Endothelial cell of umbilical vein (primary cell): ENCODE results near the gene P2RY6. TPM values are rescaled to one million over a fixed set of nuclear protein-coding genes. Genes with fewer than 3 reads are reported as not detected.

Experiments used
- BruUV-seq: library from RNA; stranded (reverse); fragments of 400-500 nt; replicated peaks from 2 replicates; lab custom pipeline; 2021; lab: Mats Ljungman, UMichigan
- CTCF ChIA-PET: fragments of 300-600, 350-600 bp; sonication (Branson Sonifier 250); formaldehyde crosslinking; loops from one replicate; lab custom pipeline; 2021; ENCODE audit warnings: antibody characterized with exemption, inconsistent platforms; lab: Charles Lee
- POLR2A ChIA-PET: fragments of 300-600, 350-600 bp; sonication (Branson Sonifier 250); formaldehyde crosslinking; loops from one replicate; lab custom pipeline; 2021; ENCODE audit warnings: antibody characterized with exemption, inconsistent platforms; lab: Charles Lee
- DNase-seq: peaks from one replicate; pipeline ENCODE4 v3.0.0-alpha.2; 2011; ENCODE audit warnings: low read depth, low spot score
- FAIRE-seq: peaks from 2 replicates; lab custom pipeline; 2011; peaks lifted over from hg19 to GRCh38; lab: Jason Lieb, UNC
- H2AFZ ChIP-seq: 2 replicates; pipeline ENCODE4 v1.6.0; 2012; ENCODE audit warnings: low read depth, low read length, control low read depth, inconsistent platforms
- H3K27ac ChIP-seq: 2 replicates; pipeline ENCODE4 v1.5.1; 2011; ENCODE audit warnings: low read depth, mild to moderate bottlenecking, control low read depth, low read length, moderate library complexity; ENCODE audit not compliant: insufficient read depth
- H3K27me3 ChIP-seq, 2 experiments: 2 replicates each; pipeline versions ENCODE4 v1.6.0 to v1.6.1; 2011; ENCODE audit warnings: low read length in 2 of 2, mixed read lengths in 1 of 2; ENCODE audit not compliant: control insufficient read depth in 2 of 2, insufficient read depth in 2 of 2
- H3K36me3 ChIP-seq, 2 experiments: 2 replicates in 1 of 2; 3 replicates in 1 of 2; pipeline ENCODE4 v1.5.1; 2011; ENCODE audit warnings: low read length in 2 of 2, mild to moderate bottlenecking in 1 of 2, moderate library complexity in 1 of 2; ENCODE audit not compliant: control insufficient read depth in 2 of 2, insufficient read depth in 2 of 2; ENCODE audit errors: extremely low read depth in 1 of 2
- H3K4me1 ChIP-seq: 3 replicates; pipeline ENCODE4 v1.5.1; 2011; ENCODE audit warnings: mild to moderate bottlenecking, low read length; ENCODE audit not compliant: control insufficient read depth, insufficient read depth; ENCODE audit errors: extremely low read depth
- H3K4me2 ChIP-seq: 2 replicates; pipeline ENCODE4 v1.6.1; 2011; ENCODE audit warnings: low read length, control low read depth, mixed read lengths; ENCODE audit not compliant: insufficient read depth
- H3K4me3 ChIP-seq, 3 experiments: fragments of 200-600 bp in 1 of 3; sonication (generic), shearing (Covaris generic) in 1 of 3; replicated peaks in 1 of 3; 2 replicates each; pipeline ENCODE4 v1.5.1; 2011 to 2016; ENCODE audit warnings: control low read depth in 3 of 3, low read length in 3 of 3, mild to moderate bottlenecking in 2 of 3, inconsistent platforms in 1 of 3, low read depth in 1 of 3, moderate library complexity in 1 of 3; ENCODE audit not compliant: insufficient read depth in 1 of 3
- H3K79me2 ChIP-seq: 2 replicates; pipeline ENCODE4 v1.6.0; 2012; ENCODE audit warnings: low read length, inconsistent platforms; ENCODE audit not compliant: control insufficient read depth, insufficient read depth
- H3K9ac ChIP-seq: replicated peaks from 2 replicates; pipeline ENCODE3; 2011; ENCODE audit warnings: low read length, control low read depth; ENCODE audit not compliant: insufficient read depth; ENCODE audit errors: extremely low read depth
- H3K9me1 ChIP-seq: replicated peaks from 3 replicates; pipeline ENCODE4 v1.6.0; 2011; ENCODE audit warnings: mild to moderate bottlenecking, low read length; ENCODE audit not compliant: control insufficient read depth, insufficient read depth; ENCODE audit errors: extremely low read depth
- H3K9me3 ChIP-seq: replicated peaks from 2 replicates; pipeline ENCODE4 v1.5.1; 2012; ENCODE audit warnings: low read length, inconsistent platforms; ENCODE audit not compliant: control insufficient read depth, insufficient read depth
- H4K20me1 ChIP-seq: replicated peaks from 2 replicates; pipeline ENCODE3; 2011; ENCODE audit warnings: mild to moderate bottlenecking, low read length; ENCODE audit not compliant: control insufficient read depth, insufficient read depth; ENCODE audit errors: extremely low read depth
- EZH2 ChIP-seq: IDR thresholded peaks from 2 replicates; pipeline ENCODE4 v1.6.1; 2012; ENCODE audit warnings: borderline replicate concordance, low read depth, mild to moderate bottlenecking, moderate library complexity, low read length, inconsistent platforms; ENCODE audit not compliant: severe bottlenecking
- FOS ChIP-seq: IDR thresholded peaks from 2 replicates; pipeline ENCODE4 v1.6.1; 2011; ENCODE audit warnings: mild to moderate bottlenecking, low read length, moderate library complexity, borderline replicate concordance; ENCODE audit not compliant: insufficient read depth
- GATA2 ChIP-seq: IDR thresholded peaks from 2 replicates; pipeline ENCODE4 v1.7.0; 2011; ENCODE audit warnings: low read depth, mild to moderate bottlenecking, moderate library complexity, mixed read lengths, low read length; ENCODE audit not compliant: insufficient read length, insufficient read depth
- JUN ChIP-seq: IDR thresholded peaks from 2 replicates; pipeline ENCODE4 v1.6.1; 2011; ENCODE audit warnings: borderline replicate concordance, low read depth; ENCODE audit not compliant: insufficient read length, insufficient read depth
- MYC ChIP-seq: IDR thresholded peaks from one replicate; pipeline ENCODE4 v1.6.1; 2011; ENCODE audit warnings: mild to moderate bottlenecking, low read depth, low read length
- POLR2A ChIP-seq: IDR thresholded peaks from 2 replicates; pipeline ENCODE4 v1.6.1; 2012; ENCODE audit warnings: low read depth, mild to moderate bottlenecking, control low read depth, low read length
- POLR2AphosphoS5 ChIP-seq: IDR thresholded peaks from 2 replicates; pipeline ENCODE4 v1.6.1; 2012; ENCODE audit warnings: low read depth, mild to moderate bottlenecking, control low read depth, low read length, moderate library complexity; ENCODE audit not compliant: insufficient read depth
- dilution Hi-C: fragments of 300-500 bp; cut with MboI; formaldehyde crosslinking; loops from one replicate; pipeline ENCODE4 v1.15.0; 2019; ENCODE audit warnings: low sequenced_read_pairs; ENCODE audit not compliant: extremely low pct_ligation_motif_present
- intact Hi-C: fragments of 100-400 bp; cut with micrococcal nuclease; formaldehyde crosslinking; loops from one replicate; pipeline ENCODE4 v1.10.0; 2022
- polyA plus RNA-seq, 4 experiments: library from polyadenylated mRNA; depleted of rRNA in 3 of 4; stranded (reverse) in 3 of 4; unstranded in 1 of 4; fragments of >200 nt; gene quantifications; 2 replicates each; pipeline versions ENCODE4 v1.2.1 to v1.2.3, GENCODE V29; 2011 to 2012; ENCODE audit warnings: missing spikeins in 1 of 4
- total RNA-seq: library from RNA; stranded (reverse); gene quantifications from 2 replicates; pipeline ENCODE4 v1.2.3, GENCODE V29; 2021
- TF ChIP-seq, protein P1 (sequence below), 2 donors: IDR thresholded peaks; 1 replicate in 1 of 2; 2 replicates in 1 of 2; pipeline ENCODE4 v1.5.1; 2011; ENCODE audit warnings: low read length in 2 of 2, mild to moderate bottlenecking in 2 of 2, moderate library complexity in 2 of 2, control low read depth in 1 of 2, inconsistent platforms in 1 of 2, low read depth in 1 of 2; ENCODE audit not compliant: insufficient read depth in 1 of 2; ENCODE audit errors: extremely low read depth in 1 of 2
- TF ChIP-seq, protein P2 (sequence below): IDR thresholded peaks from 2 replicates; pipeline ENCODE4 v1.6.1; 2011; ENCODE audit not compliant: insufficient read depth, insufficient read length

Gene P2RY6
- total and polyA plus RNA-seq, 2 donors (not counting 3 experiments of a cell fraction or from before 2014, with no cell fraction given), result 0.47 TPM; not detected in 1

- dilution Hi-C loops, result no loop called here
- no peaks in the 10 kb centered on the region for H3K27me3 ChIP-seq
- H3K4me3 ChIP-seq, result no peak overlapping the region
- intact Hi-C loops, result no loop called here
- ChIA-PET CTCF (interaction anchor here (16.0 kb wide), 1 partner anchor 17 kb away, joined by 455 read pairs; no protein-coding TSS in a partner anchor), POLR2A (no interaction called here)
- H3K36me3 ChIP-seq, result peaks cover 0 to 3% of the 10 kb centered on the region in 2 experiments
- H2AFZ ChIP-seq, result no peak overlapping the region
- no TSS peak for BruUV-seq
- no peaks in the 10 kb centered on the region for H4K20me1 ChIP-seq
- peaks cover 20% of the 10 kb centered on the region for H3K79me2 ChIP-seq
- H3K4me1 ChIP-seq, result peaks cover 37% of the 10 kb centered on the region
- H3K9me3 ChIP-seq, result no peaks in the 10 kb centered on the region
- H3K9me1 ChIP-seq, result no peaks in the 10 kb centered on the region
- no peak overlapping the region for H3K27ac ChIP-seq
- FAIRE-seq (no peak), DNase-seq (no peak)
- no peak overlapping the region for H3K9ac ChIP-seq
- no peak overlapping the region for H3K4me2 ChIP-seq
- no peak for TF ChIP-seq FOS
Measured at GRCh38 chr11:73318501-73319011, 46.4 kb downstream of the P2RY6 start.

- H3K36me3 ChIP-seq, result peaks cover 0 to 8% of the 10 kb centered on the region in 2 experiments
- intact Hi-C loops, result loop anchor here (1.0 kb wide), 1 partner anchor 8 kb away; no protein-coding TSS in a partner anchor
- TF ChIP-seq EZH2, result no peak
- TF ChIP-seq POLR2AphosphoS5, result no peak
- TF ChIP-seq JUN, result no peak
- TF ChIP-seq, protein P1, sequence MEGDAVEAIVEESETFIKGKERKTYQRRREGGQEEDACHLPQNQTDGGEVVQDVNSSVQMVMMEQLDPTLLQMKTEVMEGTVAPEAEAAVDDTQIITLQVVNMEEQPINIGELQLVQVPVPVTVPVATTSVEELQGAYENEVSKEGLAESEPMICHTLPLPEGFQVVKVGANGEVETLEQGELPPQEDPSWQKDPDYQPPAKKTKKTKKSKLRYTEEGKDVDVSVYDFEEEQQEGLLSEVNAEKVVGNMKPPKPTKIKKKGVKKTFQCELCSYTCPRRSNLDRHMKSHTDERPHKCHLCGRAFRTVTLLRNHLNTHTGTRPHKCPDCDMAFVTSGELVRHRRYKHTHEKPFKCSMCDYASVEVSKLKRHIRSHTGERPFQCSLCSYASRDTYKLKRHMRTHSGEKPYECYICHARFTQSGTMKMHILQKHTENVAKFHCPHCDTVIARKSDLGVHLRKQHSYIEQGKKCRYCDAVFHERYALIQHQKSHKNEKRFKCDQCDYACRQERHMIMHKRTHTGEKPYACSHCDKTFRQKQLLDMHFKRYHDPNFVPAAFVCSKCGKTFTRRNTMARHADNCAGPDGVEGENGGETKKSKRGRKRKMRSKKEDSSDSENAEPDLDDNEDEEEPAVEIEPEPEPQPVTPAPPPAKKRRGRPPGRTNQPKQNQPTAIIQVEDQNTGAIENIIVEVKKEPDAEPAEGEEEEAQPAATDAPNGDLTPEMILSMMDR (IDR thresholded peaks at IDR 0.05; ENCODE audit: extremely low read depth in 1 of 2, insufficient read depth in 1 of 2, low read depth in 1 of 2, low read length in 2 of 2), result no peak
- no peak for TF ChIP-seq POLR2A
- TF ChIP-seq FOS, result no peak
- no peak for TF ChIP-seq MYC
- TF ChIP-seq, protein P2, sequence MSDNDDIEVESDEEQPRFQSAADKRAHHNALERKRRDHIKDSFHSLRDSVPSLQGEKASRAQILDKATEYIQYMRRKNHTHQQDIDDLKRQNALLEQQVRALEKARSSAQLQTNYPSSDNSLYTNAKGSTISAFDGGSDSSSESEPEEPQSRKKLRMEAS, result no peak
- no peak for TF ChIP-seq GATA2
- CTCF ChIA-PET, result interaction anchor here (0.8 to 5.7 kb wide), 5 partner anchors 8 to 73 kb away, joined by 3 to 57 read pairs (median 3); partner anchors contain the start of gene ARHGEF17
- POLR2A ChIA-PET, result no interaction called here
- H3K9me1 ChIP-seq, result no peaks in the 10 kb centered on the region
- BruUV-seq, result no TSS peak
- no peak overlapping the region for H3K4me3 ChIP-seq
- no peak overlapping the region for H2AFZ ChIP-seq
- FAIRE-seq (no peak), DNase-seq (peak; percentile 48)
- H3K9me3 ChIP-seq, result no peaks in the 10 kb centered on the region
- H3K4me1 ChIP-seq, result peaks cover 39% of the 10 kb centered on the region
- no peaks in the 10 kb centered on the region for H4K20me1 ChIP-seq
- peaks cover 10% of the 10 kb centered on the region for H3K79me2 ChIP-seq
- no peaks in the 10 kb centered on the region for H3K27me3 ChIP-seq
- no peak overlapping the region for H3K4me2 ChIP-seq
- dilution Hi-C loops, result no loop called here
- peak overlapping the region; percentile 30 for H3K9ac ChIP-seq
- peak overlapping the region; percentile 90 for H3K27ac ChIP-seq
Measured at GRCh38 chr11:73320763-73321603, 48.8 kb downstream of the P2RY6 start.
